Neural cell (in vitro differentiated cells): Measurements from ENCODE around the gene TOMM20. TPM values are rescaled to one million over a fixed set of nuclear protein-coding genes. Genes with fewer than 3 reads are reported as not detected.

Experiments used
- H2AFZ ChIP-seq: fragments of 200-600, 300-800 bp; sonication (generic), shearing (Covaris generic); 2 replicates; pipeline ENCODE4 v1.6.0; 2014; ENCODE audit warnings: low read depth, mild to moderate bottlenecking, antibody characterized with exemption, low read length, moderate library complexity
- H3F3A ChIP-seq: fragments of 200-600 bp; shearing (Covaris generic); 2 replicates; pipeline ENCODE4 v1.6.1; 2016; ENCODE audit warnings: mild to moderate bottlenecking, moderate library complexity, mixed read lengths, antibody characterized with exemption, low read length; ENCODE audit not compliant: insufficient read depth, poor library complexity, severe bottlenecking
- H3K27ac ChIP-seq: fragments of 200-600, 300-800 bp; sonication (generic), shearing (Covaris generic); 2 replicates; pipeline ENCODE4 v1.5.1; 2014; ENCODE audit warnings: mild to moderate bottlenecking, low read length, moderate library complexity
- H3K27me3 ChIP-seq: fragments of 300-800, 200-600 bp; sonication (generic), shearing (Covaris generic); 2 replicates; pipeline ENCODE4 v1.6.0; 2014; ENCODE audit warnings: mild to moderate bottlenecking, low read depth, low read length, moderate library complexity; ENCODE audit not compliant: insufficient read depth
- H3K36me3 ChIP-seq: fragments of 300-800, 200-600 bp; sonication (generic), shearing (Covaris generic); 2 replicates; pipeline ENCODE4 v1.5.1; 2014; ENCODE audit warnings: mild to moderate bottlenecking, antibody characterized with exemption, low read length, moderate library complexity; ENCODE audit not compliant: insufficient read depth
- H3K4me2 ChIP-seq: fragments of 300-800, 200-600 bp; sonication (generic), shearing (Covaris generic); 2 replicates; pipeline ENCODE4 v1.6.0; 2014; ENCODE audit warnings: mild to moderate bottlenecking, low read length
- H3K4me3 ChIP-seq: fragments of 300-800, 200-600 bp; sonication (generic), shearing (Covaris generic); 2 replicates; pipeline ENCODE4 v1.5.1; 2014; ENCODE audit warnings: mild to moderate bottlenecking, low read length, moderate library complexity
- H3K79me2 ChIP-seq: fragments of 200-600 bp; shearing (Covaris generic); replicated peaks from 2 replicates; pipeline ENCODE4 v1.6.0; 2014; ENCODE audit warnings: mild to moderate bottlenecking, low read length, moderate library complexity; ENCODE audit not compliant: insufficient read depth
- H3K9ac ChIP-seq: fragments of 300-800, 200-600 bp; sonication (generic), shearing (Covaris generic); 2 replicates; pipeline ENCODE4 v1.6.1; 2016; ENCODE audit warnings: mild to moderate bottlenecking, low read length, mixed read lengths
- H3K9me2 ChIP-seq: fragments of 200-600 bp; shearing (Covaris generic); 2 replicates; pipeline ENCODE4 v1.6.1; 2016; ENCODE audit warnings: mild to moderate bottlenecking, low read length, mixed read lengths; ENCODE audit not compliant: insufficient read depth
- H3K9me3 ChIP-seq: fragments of 200-600, 300-800 bp; sonication (generic), shearing (Covaris generic); 2 replicates; pipeline ENCODE4 v1.6.1; 2016; ENCODE audit warnings: mild to moderate bottlenecking, mixed run types, low read length, moderate library complexity, mixed read lengths
- H4K20me1 ChIP-seq: fragments of 200-600 bp; shearing (Covaris generic); 2 replicates; pipeline ENCODE4 v1.6.1; 2016; ENCODE audit warnings: mild to moderate bottlenecking, mixed run types; ENCODE audit not compliant: insufficient read depth
- CTCF ChIP-seq: fragments of 450-650 bp; IDR thresholded peaks from 2 replicates; pipeline ENCODE4 v1.5.1; 2014; ENCODE audit warnings: antibody characterized with exemption, mild to moderate bottlenecking, moderate library complexity; ENCODE audit not compliant: poor library complexity, severe bottlenecking
- EP300 ChIP-seq: fragments of 450-650 bp; conservative IDR thresholded peaks from 2 replicates; pipeline ENCODE4 v1.6.1; 2014; ENCODE audit warnings: antibody characterized with exemption, mild to moderate bottlenecking, moderate library complexity; ENCODE audit not compliant: poor library complexity, severe bottlenecking
- EZH2 ChIP-seq: fragments of 200-600, 300-800 bp; shearing (Covaris generic), sonication (generic); IDR thresholded peaks from 2 replicates; pipeline ENCODE4 v1.6.1; 2014; ENCODE audit warnings: antibody characterized with exemption, low read length, borderline replicate concordance, mild to moderate bottlenecking; ENCODE audit not compliant: insufficient read depth, poor library complexity, severe bottlenecking
- MXI1 ChIP-seq: fragments of 450-650 bp; conservative IDR thresholded peaks from 2 replicates; pipeline ENCODE4 v1.6.1; 2014; ENCODE audit warnings: antibody characterized with exemption, mild to moderate bottlenecking; ENCODE audit not compliant: poor library complexity, severe bottlenecking
- POLR2AphosphoS5 ChIP-seq: IDR thresholded peaks from 2 replicates; pipeline ENCODE4 v1.6.1; 2012
- RAD21 ChIP-seq: fragments of 450-650 bp; conservative IDR thresholded peaks from 2 replicates; pipeline ENCODE4 v1.6.1; 2014; ENCODE audit warnings: antibody characterized with exemption, mild to moderate bottlenecking, moderate library complexity
- REST ChIP-seq: IDR thresholded peaks from 2 replicates; pipeline ENCODE4 v1.6.1; 2012; ENCODE audit warnings: borderline replicate concordance
- SMC3 ChIP-seq: fragments of 450-650 bp; conservative IDR thresholded peaks from 2 replicates; pipeline ENCODE4 v1.6.1; 2014; ENCODE audit warnings: antibody characterized with exemption, mild to moderate bottlenecking, moderate library complexity; ENCODE audit not compliant: poor library complexity
- TAF1 ChIP-seq: IDR thresholded peaks from 2 replicates; pipeline ENCODE4 v1.6.1; 2012; ENCODE audit warnings: low read depth
- polyA plus RNA-seq: library from polyadenylated mRNA; depleted of rRNA; stranded (reverse); fragments of >200 nt; gene quantifications from 2 replicates; pipeline ENCODE4 v1.2.3, GENCODE V29; 2014

Gene TOMM20
- polyA plus RNA-seq, 1 donor from 2014 or later: 175 TPM

- Histone ChIP-seq H3K4me3 (no peak overlapping the region), H4K20me1 (no peaks in the 10 kb centered on the region), H2AFZ (no peak overlapping the region), H3K27ac (no peak overlapping the region), H3K27me3 (no peaks in the 10 kb centered on the region), H3K79me2 (no peaks in the 10 kb centered on the region), H3K4me2 (no peak overlapping the region), H3K36me3 (no peaks in the 10 kb centered on the region), H3F3A (no peaks in the 10 kb centered on the region), H3K9me3 (no peaks in the 10 kb centered on the region), H3K9me2 (no peaks in the 10 kb centered on the region), H3K9ac (no peak overlapping the region)
- TF ChIP-seq POLR2AphosphoS5: no peak
- no peak for TF ChIP-seq SMC3
- no peak for TF ChIP-seq EZH2
- no peak for TF ChIP-seq MXI1
- TF ChIP-seq CTCF: no peak
- no peak for TF ChIP-seq RAD21
- TF ChIP-seq REST: no peak
- no peak for TF ChIP-seq TAF1
- no peak for TF ChIP-seq EP300
Observed at GRCh38 chr1:235112297-235113182, 16.1 kb downstream of the TOMM20 start.

DNA sequence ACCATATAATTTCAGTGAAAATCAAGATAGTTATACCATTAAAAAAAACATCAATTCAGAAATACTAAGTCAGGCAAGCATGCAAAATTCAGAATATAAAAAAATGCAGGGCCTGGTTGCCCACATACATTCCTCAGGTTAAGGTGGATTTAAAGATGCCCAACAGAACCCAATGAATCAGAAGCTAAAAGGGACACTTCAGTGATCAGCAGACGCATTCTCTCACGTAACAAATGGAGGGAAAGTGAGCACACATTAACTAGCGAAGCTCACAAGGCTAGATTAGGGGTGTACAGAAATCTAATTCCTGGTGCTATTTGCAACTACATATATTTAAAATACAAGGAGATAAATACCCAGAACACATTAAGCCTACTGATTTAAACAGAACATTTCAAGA lies 17.5 kb downstream of the TOMM20 start:
- TF ChIP-seq EZH2: no peak
- TF ChIP-seq MXI1: no peak
- TF ChIP-seq SMC3: no peak
- TF ChIP-seq TAF1: no peak
- H3K27ac ChIP-seq: no peak overlapping the region

More for the DNA sequence above, 17.5 kb downstream of the TOMM20 start:
- H3K9me2 ChIP-seq: no peaks in the 10 kb centered on the region
- H3K9me3 ChIP-seq: no peaks in the 10 kb centered on the region
- H3K9ac ChIP-seq: no peak overlapping the region
- H3K27me3 ChIP-seq: no peaks in the 10 kb centered on the region
- no peak overlapping the region for H2AFZ ChIP-seq
- no peak overlapping the region for H3K4me3 ChIP-seq
- no peaks in the 10 kb centered on the region for H3K79me2 ChIP-seq
- no peaks in the 10 kb centered on the region for H4K20me1 ChIP-seq
- H3K4me2 ChIP-seq: no peak overlapping the region
- H3K36me3 ChIP-seq: no peaks in the 10 kb centered on the region
- H3F3A ChIP-seq: no peaks in the 10 kb centered on the region
